Right renal pelvis (tissue), 4 donors: ENCODE data around the gene CARMIL3. TPM values are rescaled to one million over a fixed set of nuclear protein-coding genes. Genes with fewer than 3 reads are reported as not detected.

Source experiments
- DNase-seq, 4 donors: peaks; one replicate each; pipeline ENCODE4 v3.0.0-alpha.2; 2013; ENCODE audit warnings: low read depth in 4 of 4, low spot score in 3 of 4, missing footprints in 1 of 4
- polyA plus RNA-seq, 4 donors: library from polyadenylated mRNA; unstranded; fragments of 120-200 nt; gene quantifications; one replicate each; pipeline ENCODE4 v1.2.1, GENCODE V29; 2013; ENCODE audit not compliant: insufficient read length in 4 of 4

Gene CARMIL3
- polyA plus RNA-seq, 4 donors, result 1.9 to 2.3 (median 2.3) TPM

DNA sequence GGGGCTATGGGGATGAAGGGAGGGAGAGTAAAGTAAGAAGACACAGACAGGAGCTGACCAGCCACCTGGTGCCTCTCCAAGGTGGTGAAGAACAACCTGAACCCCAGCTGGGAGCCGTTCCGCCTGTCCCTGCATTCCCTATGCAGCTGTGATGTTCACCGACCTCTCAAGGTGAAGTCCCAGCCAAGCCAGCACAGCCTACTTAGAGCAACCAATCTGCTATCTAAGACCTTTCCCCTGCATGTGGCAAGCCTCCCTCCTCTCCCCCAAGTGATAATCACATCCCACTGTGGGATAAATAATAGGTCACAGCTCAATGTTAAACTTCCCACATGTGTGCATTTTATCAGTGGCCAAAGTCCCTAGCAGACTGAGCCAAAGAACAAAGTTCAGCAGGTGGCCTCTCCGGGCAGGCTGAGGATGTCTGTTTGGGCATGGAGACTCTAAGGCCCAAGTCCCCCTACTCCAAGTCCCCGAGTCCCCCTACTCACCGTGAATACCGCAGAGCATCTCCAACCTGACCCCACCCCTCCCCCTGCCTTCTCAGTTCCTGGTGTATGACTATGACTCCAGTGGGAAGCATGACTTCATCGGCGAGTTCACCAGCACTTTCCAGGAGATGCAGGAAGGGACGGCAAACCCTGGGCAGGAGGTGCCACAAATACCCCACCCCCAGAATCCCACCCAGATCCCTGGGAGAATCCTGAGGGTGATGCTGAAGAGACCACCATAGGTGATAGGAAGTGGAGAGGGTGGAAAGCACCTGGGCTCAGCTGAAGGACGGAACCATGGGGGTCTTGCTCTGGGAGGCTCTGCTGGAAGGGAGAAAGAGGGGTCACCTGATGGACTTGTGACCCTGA is 23.0 kb downstream of the CARMIL3 start:
- DNase-seq, result no peak

DNA sequence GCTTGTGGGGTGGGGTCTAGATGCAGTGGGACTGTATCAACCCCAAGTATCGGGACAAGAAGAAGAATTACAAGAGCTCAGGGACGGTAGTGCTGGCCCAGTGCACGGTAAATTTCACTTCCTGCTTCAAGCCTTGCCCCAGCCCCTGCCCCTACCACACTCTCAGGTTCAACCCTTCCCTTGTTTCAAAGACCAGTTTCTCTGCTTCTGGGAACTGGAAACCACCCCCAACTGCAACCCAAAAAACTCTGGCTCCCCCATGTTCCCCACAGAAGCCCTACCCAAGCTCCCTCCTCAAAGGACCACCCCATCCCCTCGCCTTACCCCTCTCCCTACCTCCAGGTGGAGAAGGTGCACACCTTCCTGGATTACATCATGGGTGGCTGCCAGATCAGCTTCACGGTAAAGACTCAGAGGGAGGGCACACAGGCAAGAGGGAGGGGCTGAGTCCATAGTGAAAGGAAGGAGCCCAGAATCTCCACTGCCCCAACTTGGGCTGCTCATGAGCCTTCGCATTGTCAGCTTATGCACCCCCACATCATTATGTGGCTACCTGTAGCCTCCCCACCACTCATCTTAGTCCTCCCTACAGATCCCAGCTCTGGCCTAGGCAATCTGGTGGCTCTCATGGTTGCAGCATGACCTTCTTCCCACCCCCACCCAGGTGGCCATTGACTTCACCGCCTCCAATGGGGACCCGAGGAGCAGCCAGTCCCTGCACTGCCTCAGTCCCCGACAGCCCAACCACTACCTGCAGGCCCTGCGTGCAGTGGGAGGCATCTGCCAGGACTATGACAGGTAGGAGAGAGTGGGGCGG is 23.9 kb downstream of the CARMIL3 start:
- DNase-seq, result no peak

DNA sequence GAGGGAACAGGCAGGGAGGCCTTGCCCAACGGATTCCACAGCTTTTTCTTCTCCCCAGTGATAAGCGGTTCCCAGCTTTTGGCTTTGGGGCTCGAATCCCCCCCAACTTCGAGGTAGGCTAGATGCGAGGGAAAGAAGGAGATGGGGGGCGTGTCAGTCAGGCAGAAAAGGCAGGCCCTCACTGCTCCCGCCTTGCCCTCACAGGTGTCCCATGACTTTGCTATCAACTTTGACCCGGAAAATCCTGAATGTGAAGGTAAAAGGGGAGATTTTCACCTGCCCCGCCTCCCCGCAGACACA is 24.4 kb downstream of the CARMIL3 start:
- no peak for DNase-seq

DNA sequence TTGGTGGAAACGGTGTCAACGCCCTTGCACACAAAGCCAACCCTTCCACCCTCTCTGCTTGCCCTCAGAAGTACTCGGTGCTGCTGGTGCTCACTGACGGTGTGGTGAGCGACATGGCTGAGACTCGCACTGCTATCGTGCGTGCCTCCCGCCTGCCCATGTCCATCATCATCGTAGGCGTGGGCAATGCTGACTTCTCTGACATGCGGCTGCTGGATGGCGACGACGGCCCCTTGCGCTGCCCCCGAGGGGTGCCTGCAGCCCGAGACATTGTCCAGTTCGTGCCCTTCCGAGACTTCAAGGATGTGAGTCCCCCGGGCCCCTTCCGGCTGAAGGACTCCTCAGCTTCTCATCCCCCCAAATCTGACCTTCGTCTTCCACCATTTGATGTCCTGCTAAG is 25.3 kb downstream of the CARMIL3 start:
- no peak for DNase-seq

DNA sequence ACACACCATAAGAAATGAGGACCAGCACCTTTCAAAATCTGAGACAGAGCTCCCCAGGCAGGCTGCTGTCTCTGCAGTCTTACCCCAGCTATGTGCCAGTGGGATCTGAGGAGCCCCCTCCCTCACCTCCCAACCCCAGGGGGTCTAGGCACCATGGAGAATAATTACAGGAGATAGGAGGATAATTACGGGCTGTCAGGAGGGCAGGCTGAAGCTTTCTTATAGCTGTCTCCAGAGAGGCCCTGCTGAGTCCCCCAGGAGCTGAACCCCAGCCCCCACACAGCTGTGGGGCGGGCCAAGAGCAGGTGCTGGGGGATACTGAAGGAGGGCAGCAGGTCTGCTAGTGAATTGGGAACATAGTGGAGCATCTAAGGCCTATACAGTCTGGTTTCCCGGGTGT is 26.3 kb downstream of the CARMIL3 start:
- no peak for DNase-seq

DNA sequence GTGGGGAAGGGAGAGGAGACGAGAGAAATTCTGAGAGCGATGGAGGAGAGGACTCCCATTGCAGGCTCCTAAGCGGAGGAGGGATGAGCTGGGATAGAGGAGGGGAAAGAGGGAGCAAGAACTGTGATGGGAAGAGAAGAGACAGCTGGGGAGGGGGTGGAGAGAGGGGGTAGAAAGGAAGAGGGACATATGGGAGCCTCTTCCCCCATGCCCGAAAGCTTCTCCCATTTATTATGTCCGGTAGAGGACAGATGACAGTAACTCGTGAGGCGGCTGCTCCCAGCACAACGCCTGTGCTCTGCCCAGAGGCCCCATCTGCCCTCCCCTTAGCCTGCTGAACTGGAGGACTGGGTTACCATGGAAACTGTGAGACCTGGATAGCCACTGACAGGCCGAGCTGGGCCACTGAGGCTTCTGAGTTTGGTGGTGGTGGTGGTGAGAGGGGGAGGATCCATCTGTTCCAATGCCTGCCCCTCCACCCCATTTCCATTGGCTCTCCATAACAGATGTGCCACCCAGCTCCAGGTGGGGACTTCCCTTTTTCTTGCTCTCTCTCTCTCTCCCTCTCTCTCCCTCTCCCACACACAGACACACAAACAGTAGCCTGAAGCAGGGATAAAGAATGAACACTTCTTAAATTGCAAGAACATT is 27.8 kb downstream of the CARMIL3 start:
- DNase-seq, result no peak

DNA sequence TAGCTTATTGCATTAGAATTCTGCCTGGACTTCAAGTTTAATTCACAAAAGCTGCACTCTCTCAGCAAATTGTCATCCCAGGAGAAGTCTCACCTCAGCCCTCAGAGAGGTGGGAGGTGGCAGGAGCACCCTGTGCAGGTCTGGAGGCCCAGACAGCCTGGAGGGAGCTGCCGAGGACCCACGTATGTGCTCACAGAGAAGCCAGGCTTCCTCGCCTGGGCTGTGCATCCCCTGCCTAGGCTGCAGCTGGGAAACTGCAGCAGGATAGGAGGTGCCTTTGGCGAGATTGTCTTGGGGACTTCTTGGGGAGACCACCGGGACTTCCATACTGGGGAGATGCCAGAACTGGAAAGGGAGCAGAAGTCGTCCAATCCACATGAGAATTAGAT is 28.3 kb downstream of the CARMIL3 start:
- DNase-seq, result no peak

DNA sequence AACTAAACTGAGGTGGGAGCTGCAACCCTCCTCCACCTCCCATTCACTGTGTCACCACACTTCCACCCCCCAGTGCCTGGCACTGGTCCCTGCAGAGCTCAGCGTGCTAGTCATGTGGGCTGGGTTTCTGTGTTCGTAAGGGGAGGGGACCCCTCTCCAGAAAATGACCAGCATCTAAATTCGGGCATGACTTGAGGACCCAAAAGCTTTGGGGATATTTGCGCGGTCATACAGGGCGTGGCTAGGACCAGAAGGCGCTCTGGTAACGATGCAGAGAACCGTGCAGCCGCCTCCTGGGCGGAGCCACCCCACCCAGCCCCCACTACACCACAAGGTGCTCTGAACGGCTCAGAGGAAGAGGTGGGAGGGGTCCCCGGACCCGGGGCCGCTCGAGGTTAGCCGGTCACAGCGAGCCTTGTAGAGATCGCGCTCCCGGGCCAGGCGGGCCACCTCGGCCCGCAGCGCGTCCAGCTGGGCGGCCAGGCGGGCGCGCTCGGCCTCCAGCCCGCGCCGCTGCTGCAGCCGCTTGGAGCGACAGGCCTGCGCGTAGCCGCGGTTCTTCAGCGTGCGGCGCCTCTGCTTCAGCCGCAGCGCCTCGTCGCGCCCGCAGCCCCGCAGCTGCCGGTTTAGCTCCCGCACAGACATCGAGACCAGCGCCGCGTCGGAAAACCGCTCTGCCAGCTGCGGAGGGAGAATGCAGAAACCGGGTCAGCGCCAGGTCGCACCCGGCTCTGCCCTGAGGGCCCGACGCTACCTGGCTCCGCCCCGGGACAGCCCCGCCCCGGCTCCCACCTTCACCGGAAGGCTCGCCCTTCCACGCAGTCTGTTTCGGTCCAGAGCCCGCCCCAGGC is 29.3 kb downstream of the CARMIL3 start:
- no peak for DNase-seq

DNA sequence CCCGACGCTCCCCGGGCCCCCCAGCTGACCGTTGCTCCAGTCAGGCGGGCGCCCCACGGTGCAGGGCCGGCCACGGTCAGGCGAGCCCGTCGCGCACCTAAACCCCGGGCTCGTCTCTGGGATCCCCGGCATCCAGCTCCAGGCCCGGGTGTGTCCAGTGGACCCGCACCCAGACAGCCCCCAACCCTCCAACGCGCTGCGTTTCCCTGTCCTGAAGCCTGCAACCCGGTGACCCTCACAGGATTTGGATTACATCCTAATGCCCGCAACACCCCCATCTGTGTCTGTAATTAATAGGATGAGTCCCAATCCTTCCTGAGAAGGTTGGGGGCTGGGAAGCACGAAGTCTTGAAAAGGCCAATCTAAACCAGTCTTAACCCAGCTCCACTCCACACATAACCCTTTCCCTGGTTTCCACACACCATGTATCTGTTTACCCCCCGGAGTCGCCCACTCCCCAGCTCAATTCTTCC is 30.0 kb downstream of the CARMIL3 start:
- no peak for DNase-seq

DNA sequence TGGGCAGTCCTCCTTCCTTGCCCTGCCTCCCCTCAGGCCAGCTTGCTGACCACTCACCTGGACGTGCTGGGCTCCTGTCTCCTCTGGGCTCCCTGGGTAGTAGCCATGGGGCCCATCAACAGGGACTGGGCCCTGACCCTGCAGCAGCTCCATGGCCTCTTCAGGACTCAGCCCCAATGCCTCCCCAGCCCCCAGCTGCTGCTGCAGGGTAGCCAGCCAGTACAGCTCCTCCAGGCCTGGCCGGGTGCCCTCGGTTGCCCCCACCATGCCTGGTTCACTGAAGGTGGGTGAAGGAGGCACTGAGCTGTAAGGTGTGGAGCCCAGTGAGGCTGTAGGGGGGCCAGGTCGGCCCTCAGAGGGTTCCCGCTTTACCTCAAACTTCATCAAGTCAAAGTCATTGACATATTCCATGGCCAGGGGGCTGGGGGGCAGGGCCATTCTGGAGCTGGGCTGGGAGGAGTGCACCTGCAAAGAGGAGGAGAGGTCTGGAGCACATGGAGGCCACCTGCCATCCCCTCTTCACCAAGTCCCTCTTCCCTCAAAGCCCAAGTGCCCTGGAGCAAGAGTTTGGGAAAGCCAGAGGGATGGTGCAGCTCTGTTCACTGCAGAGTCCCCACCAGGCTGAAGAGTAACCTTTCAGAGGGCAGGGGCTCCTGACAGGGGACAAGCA is 30.7 kb downstream of the CARMIL3 start:
- no peak for DNase-seq

DNA sequence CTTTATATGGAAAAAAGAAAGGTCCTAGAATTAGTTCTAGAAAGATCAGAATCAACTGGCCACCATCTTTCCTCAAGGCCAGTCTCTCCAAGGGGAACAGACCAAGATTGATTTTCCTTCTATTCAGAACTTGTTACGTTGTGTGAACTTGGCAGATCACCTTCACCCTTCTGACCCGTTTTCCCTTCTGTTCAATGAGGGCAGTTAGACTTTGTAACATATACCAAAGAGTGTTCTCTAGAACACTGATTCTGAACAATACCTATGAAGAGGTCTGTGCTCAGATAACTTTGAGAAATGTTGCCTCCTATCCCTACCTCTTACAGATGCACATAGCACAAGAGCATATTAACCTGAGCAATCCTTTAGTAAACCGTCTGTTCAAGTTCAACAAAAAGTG is 31.7 kb downstream of the CARMIL3 start:
- DNase-seq, result no peak

DNA sequence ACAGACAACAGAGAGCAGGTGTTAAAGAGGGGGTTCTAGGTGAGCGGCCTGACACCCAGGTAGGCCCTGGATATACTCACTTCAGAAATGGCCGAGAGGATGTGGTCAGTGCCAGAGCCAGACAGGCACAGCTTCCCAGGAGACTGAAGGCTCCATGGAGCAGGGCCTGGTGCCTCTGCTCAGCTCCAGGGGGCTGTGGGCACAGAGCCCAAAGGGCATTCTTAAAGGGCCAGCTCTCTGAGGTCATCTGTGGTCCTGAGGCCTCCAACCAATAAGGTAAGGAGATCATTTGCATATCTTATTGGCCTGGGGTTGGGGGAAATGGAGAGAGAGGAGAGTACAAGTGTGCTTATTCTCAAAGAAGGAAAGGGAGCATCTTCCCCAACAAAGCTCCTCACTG is 32.6 kb downstream of the CARMIL3 start:
- no peak for DNase-seq

DNA sequence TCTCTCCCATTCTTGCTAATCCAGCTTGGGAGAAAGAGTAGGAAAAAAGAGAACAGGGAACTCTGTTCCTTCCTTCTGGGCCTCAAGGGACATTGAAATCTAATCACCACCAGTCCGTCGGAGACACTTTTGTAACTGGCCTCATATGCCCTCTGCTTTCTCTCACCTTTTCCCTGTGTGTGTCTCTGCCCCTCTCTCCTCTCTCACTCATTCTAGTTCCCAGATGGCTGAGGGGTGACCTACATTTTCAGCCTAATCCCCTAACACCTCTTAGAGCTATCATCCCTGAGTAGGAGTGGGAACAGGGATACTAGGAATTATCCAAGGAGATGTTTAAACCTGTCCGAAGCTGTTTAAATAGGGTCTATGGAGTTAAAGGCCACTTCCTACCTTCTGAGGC is 33.4 kb downstream of the CARMIL3 start:
- DNase-seq, result no peak

DNA sequence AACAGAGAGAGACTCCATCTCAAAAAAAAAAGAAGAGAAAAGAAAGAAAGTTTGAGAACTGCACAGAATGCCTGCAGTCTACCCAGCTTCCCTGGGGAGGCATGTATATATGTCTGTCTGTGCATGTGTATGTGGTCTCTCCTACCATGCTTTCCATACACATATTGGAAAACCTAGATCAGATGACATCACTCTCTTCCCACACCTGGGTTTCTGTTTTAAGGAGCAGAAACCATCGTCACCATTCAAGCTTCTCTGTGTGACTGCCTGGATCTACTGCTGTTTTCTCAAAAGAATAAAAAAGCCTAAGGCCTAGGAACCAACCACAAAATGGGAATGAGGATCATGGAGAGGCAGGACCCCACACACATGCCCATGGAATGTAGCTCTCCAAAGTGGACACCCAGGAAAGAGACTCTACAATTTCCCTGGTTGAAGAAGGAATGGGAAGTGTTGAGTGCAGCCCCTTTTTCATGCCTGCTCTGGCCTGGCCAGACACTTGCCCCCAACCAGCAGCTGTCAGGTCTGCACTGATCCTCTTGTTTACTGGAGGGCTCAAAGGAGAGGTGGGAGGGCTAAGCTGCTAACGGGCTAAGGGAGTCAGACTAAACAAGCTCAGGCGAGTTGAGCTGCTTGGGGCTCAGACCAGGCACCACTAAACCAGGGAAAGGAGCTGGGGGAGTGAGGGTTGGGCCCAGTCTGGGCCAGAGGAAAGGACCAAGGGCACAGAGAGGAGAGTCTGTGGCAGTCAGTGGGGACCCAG is 34.6 kb downstream of the CARMIL3 start:
- no peak for DNase-seq

DNA sequence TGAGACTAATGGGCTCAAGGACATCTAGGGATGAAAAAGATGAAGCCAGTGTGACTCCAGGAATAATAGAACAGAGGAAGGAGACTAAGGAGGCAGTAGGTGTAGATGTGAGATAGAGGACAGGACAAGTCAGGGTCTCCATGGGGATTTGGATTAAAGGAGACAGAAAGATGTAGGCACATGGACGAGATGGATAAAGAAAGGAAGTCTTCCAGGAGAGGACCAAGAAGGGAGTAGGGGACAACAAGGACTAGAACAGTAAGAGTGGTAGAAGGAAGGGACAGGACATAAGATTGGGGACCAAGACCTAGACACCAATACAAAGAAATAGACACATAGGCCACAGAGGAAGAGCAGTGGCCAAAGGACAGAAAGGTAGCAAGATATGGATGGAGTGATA is 35.2 kb downstream of the CARMIL3 start:
- DNase-seq, result no peak

DNA sequence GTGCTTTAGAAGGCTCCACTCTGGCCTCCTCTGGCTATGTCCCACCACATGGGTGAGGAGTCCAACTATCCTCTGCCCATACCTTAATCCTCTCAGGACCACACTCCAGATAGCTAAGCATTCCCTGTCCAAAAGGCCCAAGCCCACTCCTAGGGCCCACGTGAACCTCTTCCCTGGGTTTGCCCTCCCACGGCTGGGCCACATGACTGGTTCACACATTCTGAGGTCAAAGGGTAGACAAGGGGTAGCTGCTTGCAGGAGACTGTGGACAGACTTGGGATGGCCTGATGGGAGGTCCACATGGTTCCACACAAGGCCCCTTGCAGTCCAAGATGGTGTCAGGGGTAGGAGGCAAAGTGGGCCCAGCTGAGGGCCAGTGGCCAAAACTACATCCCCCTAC is 36.3 kb downstream of the CARMIL3 start:
- DNase-seq, result no peak

DNA sequence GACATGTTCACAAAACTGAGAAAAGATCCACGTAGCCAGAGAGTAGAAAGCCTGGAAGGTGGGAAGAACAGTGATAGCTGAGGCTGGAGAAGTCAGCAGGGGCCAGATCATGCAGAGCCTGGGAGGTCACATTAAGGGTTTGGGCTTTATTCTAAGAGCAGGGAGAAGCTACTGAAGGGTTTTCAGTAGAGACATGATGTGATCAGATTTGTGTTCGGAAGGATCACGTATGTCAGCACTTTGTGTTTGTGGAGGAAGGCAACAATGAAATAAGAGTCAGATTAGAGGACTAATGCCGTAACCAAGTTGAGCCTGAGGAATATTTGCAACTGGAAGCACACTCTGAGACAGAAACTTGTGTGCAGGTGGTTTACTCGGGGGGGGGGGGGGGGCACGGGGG is 38.1 kb downstream of the CARMIL3 start:
- DNase-seq, result no peak

DNA sequence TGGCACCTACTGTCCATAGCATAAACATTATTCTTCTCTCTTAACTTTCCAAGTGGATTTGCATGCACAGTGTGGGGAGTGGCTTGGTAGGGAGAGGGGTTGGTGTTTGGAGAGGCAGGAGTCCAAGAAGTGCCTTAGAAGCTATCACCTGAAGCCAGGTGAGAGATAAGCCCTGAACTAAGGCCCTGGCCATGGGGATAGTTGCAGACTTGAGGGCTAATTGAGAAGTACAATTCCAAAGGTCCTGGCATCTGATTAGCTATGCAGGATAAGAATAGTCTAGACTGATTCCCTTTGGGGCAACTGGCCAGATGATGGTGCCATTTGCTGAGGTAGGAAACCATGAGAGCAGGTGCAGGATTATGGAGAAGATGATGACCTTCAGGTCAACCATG is 40.3 kb downstream of the CARMIL3 start:
- DNase-seq, result no peak

DNA sequence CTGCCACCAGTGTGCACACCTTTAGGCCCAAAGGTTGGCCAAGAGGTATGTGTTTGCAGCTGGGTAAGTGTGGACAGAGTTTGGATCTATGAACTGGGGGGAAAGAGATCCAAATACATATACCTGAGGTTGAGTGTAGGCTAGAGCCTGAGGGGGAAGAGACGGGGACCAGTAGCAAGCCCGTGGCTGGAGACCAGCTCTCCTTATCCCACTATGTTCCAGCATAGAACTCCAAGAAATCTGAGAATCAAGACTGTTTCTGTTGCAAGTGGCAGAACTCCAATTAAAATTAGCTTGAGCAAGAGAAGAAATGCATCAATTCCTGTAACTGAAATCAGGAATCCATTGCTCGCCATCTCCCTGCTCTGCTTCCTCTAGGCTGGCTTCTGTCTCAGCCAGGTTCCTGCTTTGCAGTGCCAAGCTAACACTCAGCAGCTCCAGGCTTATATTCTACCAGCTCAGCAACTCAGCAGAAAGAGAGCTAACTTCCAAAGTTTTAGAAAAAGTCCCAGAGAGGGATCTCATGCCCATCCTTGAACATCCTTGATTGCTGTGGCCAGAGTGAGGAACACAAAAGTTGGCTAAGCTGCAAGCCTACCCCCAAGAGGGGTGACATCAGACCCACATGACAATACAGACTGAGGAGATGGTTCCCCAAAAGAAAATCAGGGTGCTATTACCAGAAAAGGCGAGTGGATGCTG is 40.8 kb downstream of the CARMIL3 start:
- DNase-seq, result no peak
